BE2C (cell line): ENCODE measurements around the gene OLFML1.

Experiments
- DNase-seq: peaks from one replicate; pipeline ENCODE4 v3.0.0-alpha.2; 2020
- H3K27me3 ChIP-seq: fragments of 250-450 bp; sonication (Bioruptor Pico); 2 replicates; pipeline ENCODE4 v1.5.1; 2020; ENCODE audit warnings: mild to moderate bottlenecking
- H3K36me3 ChIP-seq: fragments of 250-450 bp; sonication (Bioruptor Pico); 2 replicates; pipeline ENCODE4 v1.5.1; 2020; ENCODE audit warnings: mild to moderate bottlenecking
- H3K4me1 ChIP-seq: fragments of 250-450 bp; sonication (Bioruptor Pico); 2 replicates; pipeline ENCODE4 v1.5.1; 2020
- H3K4me3 ChIP-seq: 2 replicates; pipeline ENCODE4 v1.5.1; 2011; ENCODE audit warnings: low read depth, low read length
- H3K9me3 ChIP-seq: fragments of 250-450 bp; sonication (Bioruptor Pico); 2 replicates; pipeline ENCODE4 v1.5.1; 2020
- CTCF ChIP-seq: IDR thresholded peaks from 2 replicates; pipeline ENCODE4 v1.5.1; 2012; ENCODE audit warnings: mild to moderate bottlenecking, low read depth, low read length

Gene OLFML1

GRCh38 chr11:7534042-7534378 lies 48.7 kb downstream of the OLFML1 start:
- H3K27me3 ChIP-seq: no peaks in the 10 kb centered on the region
- no peaks in the 10 kb centered on the region for H3K36me3 ChIP-seq
- no peak overlapping the region for H3K4me3 ChIP-seq
- TF ChIP-seq CTCF: no peak
- H3K4me1 ChIP-seq: no peaks in the 10 kb centered on the region
- no peak for DNase-seq
- H3K9me3 ChIP-seq: no peaks in the 10 kb centered on the region

- H3K4me1 ChIP-seq: peaks cover 5% of the 10 kb centered on the region; the same call in 1 of the 2 replicates
- no peaks in the 10 kb centered on the region for H3K27me3 ChIP-seq
- TF ChIP-seq CTCF: peak; percentile 35
- DNase-seq: peak; percentile 14
- H3K4me3 ChIP-seq: no peak overlapping the region
- H3K36me3 ChIP-seq: no peaks in the 10 kb centered on the region
- H3K9me3 ChIP-seq: no peaks in the 10 kb centered on the region
These were observed 50.8 kb downstream of the OLFML1 start for GRCh38 chr11:7536100-7536499.

- no peaks in the 10 kb centered on the region for H3K27me3 ChIP-seq
- no peak overlapping the region for H3K4me3 ChIP-seq
- H3K36me3 ChIP-seq: no peaks in the 10 kb centered on the region
- H3K4me1 ChIP-seq: peaks cover 17% of the 10 kb centered on the region
- no peaks in the 10 kb centered on the region for H3K9me3 ChIP-seq
- DNase-seq: no peak
- TF ChIP-seq CTCF: no peak
These were observed 52.0 kb downstream of the OLFML1 start for GRCh38 chr11:7537265-7537664.

GRCh38 chr11:7538031-7538430 lies 52.7 kb downstream of the OLFML1 start:
- no peaks in the 10 kb centered on the region for H3K36me3 ChIP-seq

GRCh38 chr11:7538466-7539454 lies 53.5 kb downstream of the OLFML1 start:
- TF ChIP-seq CTCF: no peak
- Histone ChIP-seq H3K9me3 (no peaks in the 10 kb centered on the region), H3K4me1 (peaks cover 23% of the 10 kb centered on the region), H3K27me3 (no peaks in the 10 kb centered on the region), H3K36me3 (no peaks in the 10 kb centered on the region), H3K4me3 (no peak overlapping the region)
- no peak for DNase-seq

More at GRCh38 chr11:7538031-7538430, 52.7 kb downstream of the OLFML1 start:
- no peak overlapping the region for H3K4me3 ChIP-seq
- H3K4me1 ChIP-seq: peaks cover 19% of the 10 kb centered on the region
- DNase-seq: no peak
- H3K9me3 ChIP-seq: no peaks in the 10 kb centered on the region
- TF ChIP-seq CTCF: no peak
- H3K27me3 ChIP-seq: no peaks in the 10 kb centered on the region
